ENCODE results near the gene BLVRB. TPM values are rescaled to one million over a fixed set of nuclear protein-coding genes. Genes with fewer than 3 reads are reported as not detected.
A peak's percentile ranks its signal among the peaks of the same experiment; 100 is the strongest.

Gene BLVRB
- total RNA-seq, 1 donor from 2014 or later = 32.2 TPM

DNA sequence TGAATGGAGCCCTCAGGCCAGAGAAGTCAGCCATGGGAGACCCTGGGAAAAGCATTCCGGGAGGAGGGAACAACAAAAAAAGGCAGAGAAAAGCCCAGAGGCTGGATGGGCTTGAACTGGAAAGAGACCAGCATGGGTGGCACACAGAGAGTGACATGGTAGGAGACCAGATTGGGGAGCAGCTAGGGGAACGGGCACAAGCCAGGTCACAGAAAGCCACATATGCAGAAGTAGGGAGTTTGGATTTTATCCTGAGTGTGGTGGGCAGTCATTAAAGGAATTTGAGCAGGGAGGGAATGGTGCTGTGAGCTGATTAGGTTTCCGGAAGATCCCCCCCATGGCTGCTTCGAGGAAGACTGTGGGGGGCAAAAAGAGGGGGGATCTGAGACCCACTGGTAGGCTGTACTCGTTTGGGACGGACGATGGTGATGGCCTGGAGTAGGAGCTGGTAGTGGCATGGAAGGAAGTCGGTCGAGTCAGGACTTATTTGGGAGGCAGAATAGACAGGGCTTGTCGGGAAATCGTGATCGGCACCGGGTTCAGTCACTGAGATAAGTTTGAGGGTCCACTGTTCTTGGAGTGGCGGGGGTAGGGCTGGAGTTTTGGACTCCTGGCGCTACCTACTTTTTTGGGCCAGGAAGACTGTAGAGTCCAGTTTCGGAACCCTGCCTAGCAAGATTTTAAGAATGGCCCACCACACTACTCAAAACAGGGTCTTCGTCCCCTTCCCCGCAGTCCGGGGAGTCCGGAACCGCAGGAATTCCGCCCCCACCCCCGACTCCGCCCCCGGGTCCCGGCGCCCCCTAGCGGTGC lies 40.7 kb downstream of the BLVRB start:
- DNase-seq (ENCODE audit: extremely low spot score, unreplicated experiment) = no peak
- H3K27ac Mint-ChIP-seq = peak overlapping the region; percentile 93
- no peaks in the 10 kb centered on the region for H3K27me3 Mint-ChIP-seq
- H3K36me3 Mint-ChIP-seq = no peaks in the 10 kb centered on the region
- H3K4me3 Mint-ChIP-seq = peak overlapping the region; percentile 91
- H3K4me1 Mint-ChIP-seq (ENCODE audit: unreplicated experiment) = peaks cover 13% of the 10 kb centered on the region
- no peaks in the 10 kb centered on the region for H3K9me3 Mint-ChIP-seq
- TF ChIP-seq, protein P1, sequence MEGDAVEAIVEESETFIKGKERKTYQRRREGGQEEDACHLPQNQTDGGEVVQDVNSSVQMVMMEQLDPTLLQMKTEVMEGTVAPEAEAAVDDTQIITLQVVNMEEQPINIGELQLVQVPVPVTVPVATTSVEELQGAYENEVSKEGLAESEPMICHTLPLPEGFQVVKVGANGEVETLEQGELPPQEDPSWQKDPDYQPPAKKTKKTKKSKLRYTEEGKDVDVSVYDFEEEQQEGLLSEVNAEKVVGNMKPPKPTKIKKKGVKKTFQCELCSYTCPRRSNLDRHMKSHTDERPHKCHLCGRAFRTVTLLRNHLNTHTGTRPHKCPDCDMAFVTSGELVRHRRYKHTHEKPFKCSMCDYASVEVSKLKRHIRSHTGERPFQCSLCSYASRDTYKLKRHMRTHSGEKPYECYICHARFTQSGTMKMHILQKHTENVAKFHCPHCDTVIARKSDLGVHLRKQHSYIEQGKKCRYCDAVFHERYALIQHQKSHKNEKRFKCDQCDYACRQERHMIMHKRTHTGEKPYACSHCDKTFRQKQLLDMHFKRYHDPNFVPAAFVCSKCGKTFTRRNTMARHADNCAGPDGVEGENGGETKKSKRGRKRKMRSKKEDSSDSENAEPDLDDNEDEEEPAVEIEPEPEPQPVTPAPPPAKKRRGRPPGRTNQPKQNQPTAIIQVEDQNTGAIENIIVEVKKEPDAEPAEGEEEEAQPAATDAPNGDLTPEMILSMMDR (conservative IDR thresholded peaks at IDR 0.05) = no peak

DNA sequence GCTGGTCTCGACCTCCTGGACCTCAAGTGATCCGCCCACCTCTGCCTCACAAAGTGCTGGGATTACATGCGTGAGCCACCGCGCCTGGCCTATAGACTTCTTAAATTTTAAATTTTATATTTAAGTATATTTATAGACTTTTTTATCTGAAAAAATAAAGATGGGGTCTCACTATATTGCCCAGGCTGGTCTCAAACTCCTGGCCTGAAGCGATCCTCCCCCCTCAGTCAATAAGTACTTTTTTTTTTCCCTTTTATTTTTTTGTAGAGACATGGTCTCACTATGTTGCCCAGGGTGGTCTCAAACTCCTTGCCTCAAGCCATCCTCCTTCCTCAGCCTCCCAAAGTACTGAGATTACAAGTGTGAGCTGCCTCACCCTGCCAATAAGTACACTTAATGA lies 41.6 kb downstream of the BLVRB start:
- H3K36me3 Mint-ChIP-seq = no peaks in the 10 kb centered on the region
- DNase-seq (ENCODE audit: extremely low spot score, unreplicated experiment) = no peak
- H3K4me3 Mint-ChIP-seq = peak overlapping the region; percentile 68
- peak overlapping the region; percentile 93 for H3K27ac Mint-ChIP-seq
- no peaks in the 10 kb centered on the region for H3K27me3 Mint-ChIP-seq
- TF ChIP-seq, protein P1 (conservative IDR thresholded peaks at IDR 0.05) = no peak
- H3K9me3 Mint-ChIP-seq = no peaks in the 10 kb centered on the region
- peaks cover 17% of the 10 kb centered on the region for H3K4me1 Mint-ChIP-seq (ENCODE audit: unreplicated experiment)

DNA sequence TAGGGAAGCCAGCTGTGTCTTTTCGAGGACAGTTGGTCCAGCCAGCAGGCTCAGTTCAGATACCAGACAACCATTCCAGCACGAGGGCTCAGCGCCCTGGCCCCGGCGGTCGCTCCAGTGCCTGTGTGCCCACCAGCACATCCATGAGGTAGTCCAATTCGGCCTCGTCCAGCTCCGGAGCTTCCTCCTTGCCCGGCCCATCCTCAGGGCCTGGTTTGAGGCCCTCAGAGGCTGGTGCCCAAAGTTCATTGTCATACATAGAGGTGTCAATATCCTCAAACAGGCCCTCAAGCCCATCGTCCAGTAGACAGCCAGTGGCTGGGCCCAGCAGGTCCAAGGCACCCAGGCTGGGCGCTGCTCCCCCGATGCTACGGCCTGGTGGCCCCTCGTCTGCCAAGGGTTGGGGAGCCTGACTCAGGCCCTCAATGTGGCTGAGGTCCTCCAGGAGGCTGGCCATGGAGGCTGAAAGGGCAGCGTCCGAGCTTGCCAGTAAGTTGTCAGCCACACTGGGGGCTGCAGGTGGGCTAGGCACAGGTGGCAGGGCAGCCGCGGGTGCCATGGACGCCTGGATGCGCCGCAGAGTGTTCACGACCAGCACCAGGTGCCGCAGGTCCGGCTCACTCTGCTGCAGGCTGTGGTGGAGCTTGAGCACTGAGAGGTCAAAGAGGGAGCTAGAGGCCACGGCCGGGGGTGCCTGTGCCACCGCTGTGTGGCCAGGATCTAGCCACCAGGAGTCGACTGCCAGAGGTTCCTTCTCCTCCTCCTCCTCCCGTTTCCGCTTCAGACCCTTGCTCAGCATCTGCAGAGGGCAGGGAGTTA lies 42.6 kb downstream of the BLVRB start:
- Mint-ChIP-seq H3K9me3 (no peaks in the 10 kb centered on the region), H3K27ac (no peak overlapping the region), H3K36me3 (no peaks in the 10 kb centered on the region), H3K4me1 (ENCODE audit: unreplicated experiment) (peaks cover 17% of the 10 kb centered on the region), H3K27me3 (no peaks in the 10 kb centered on the region), H3K4me3 (no peak overlapping the region)
- DNase-seq (ENCODE audit: extremely low spot score, unreplicated experiment) = no peak
- TF ChIP-seq, protein P1 (conservative IDR thresholded peaks at IDR 0.05) = no peak

DNA sequence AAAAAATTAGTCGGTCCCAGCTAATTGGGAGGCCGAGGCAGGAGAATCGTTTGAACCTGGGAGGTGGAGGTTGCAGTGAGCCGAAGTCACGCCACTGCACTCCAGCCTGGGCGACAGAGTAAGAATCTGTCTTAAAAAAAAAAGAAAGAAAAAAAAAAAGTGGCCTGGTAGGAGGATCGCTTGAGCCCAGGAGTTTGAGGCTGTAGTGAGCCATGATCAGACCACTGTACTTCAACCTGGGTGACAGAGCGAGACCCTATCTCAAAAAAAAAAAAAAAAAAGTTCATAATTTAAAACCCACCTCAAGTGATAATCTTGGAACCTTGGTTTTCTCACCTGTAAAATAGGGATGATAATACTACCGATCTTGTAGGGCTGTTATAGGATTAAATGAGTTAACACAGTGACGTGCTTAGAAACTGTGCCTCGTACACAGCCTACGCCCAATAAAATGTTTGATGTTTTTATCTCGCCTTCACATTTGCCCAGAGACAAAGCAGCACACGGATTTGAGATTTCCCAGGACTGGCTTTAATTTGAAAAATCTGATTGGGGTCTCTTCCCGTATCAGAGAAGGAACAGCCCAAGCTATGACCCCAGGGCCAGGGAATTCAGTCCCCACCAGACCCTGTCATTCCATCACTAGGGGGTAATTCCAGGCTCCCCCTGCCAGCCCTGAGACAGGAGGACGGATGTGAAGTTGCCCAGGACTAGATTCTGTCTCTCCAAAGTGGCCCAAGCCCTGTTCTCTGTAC lies 43.4 kb downstream of the BLVRB start:
- Mint-ChIP-seq H3K27ac (peak overlapping the region; percentile 95), H3K4me3 (peak overlapping the region; percentile 39), H3K36me3 (no peaks in the 10 kb centered on the region), H3K4me1 (ENCODE audit: unreplicated experiment) (peaks cover 18% of the 10 kb centered on the region), H3K27me3 (no peaks in the 10 kb centered on the region), H3K9me3 (no peaks in the 10 kb centered on the region)
- TF ChIP-seq, protein P1 (conservative IDR thresholded peaks at IDR 0.05) = no peak
- no peak for DNase-seq (ENCODE audit: extremely low spot score, unreplicated experiment)
